HT1080 (cell line): ENCODE results near the gene FHDC1. TPM values are rescaled to one million over a fixed set of nuclear protein-coding genes. Genes with fewer than 3 reads are reported as not detected.

Experiments
- DNase-seq: peaks from one replicate; pipeline ENCODE4 v3.0.0-alpha.2; 2015; ENCODE audit warnings: low read depth
- total RNA-seq: library from RNA; depleted of rRNA; stranded (reverse); fragments of >200 nt; shearing (Covaris generic); gene quantifications from 2 replicates; pipeline ENCODE4 v1.2.3, GENCODE V29; 2014

The FHDC1 gene
- total RNA-seq, 1 experiment from 2014 or later = 0.23 TPM

DNA sequence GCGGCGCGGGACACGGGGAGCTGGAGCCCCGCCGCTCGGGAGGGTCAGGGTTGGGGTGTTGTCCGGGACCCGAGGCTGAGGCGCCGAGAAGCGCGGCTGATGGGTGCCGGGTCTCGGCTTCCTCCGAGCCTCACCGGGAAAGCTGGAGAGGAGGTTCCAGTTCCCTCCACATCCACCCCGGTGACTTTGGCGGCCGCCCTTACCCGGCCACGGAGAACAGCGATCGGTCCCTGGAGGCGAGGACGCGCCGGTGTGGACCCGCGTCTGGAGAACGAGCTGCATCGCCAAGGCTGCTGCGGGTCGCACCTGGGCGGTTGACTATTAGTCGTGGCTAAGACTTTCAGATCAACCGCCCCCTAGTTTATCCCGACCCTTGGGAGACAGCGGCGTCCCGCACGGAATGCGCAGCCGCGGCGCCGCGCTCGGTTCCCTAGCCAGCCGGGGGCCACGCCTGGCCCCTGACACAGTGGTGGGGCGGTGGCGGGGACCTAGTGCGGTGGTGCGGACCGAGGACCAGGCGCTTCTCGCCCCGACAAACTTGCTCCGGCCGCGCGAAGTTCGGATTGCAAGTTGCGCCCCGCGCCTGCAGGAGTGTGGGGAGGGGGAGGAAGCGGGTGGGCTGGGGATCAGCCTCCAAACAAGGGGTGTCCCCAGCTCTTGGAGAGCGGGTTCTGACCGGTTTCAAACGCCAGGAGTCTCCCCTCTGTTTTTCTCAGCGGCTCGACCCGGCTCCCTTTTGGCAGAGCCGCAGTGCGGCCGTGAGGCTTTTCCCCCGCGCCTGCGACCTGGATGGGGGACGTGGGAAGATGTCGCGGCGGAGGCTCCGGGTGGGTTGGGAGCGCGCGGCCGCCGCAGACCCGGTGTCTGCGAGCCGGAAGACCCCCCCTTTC lies 568 bp downstream of the FHDC1 start:
- DNase-seq = peak; percentile 11

GRCh38 chr4:152937336-152938236 lies 1.5 kb downstream of the FHDC1 start:
- peak; percentile 32 for DNase-seq

- DNase-seq = no peak
These were observed 2.3 kb downstream of the FHDC1 start for GRCh38 chr4:152938237-152938947.

DNA sequence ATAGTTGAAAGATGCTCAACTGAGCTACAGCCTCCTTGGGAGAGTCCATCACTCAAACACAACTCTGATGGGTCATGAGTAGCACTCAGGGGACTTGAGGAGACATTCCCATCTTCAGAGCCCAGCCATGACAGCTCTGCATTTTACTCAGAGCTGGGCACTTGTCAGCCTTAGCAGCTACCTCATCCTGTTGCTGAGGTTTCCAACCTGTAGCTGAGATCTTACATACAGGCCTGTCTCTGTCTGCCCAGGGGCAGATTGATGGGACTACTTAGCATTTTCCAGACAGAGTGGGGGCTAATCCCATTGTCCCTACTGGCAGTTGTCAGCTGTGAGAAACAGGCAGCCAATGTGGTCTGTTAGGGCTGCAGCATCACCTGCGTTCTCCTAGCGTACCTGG lies 3.5 kb downstream of the FHDC1 start:
- no peak for DNase-seq

GRCh38 chr4:152940461-152940860 lies 4.3 kb downstream of the FHDC1 start:
- no peak for DNase-seq

GRCh38 chr4:152941411-152941810 lies 5.3 kb downstream of the FHDC1 start:
- no peak for DNase-seq

GRCh38 chr4:152942346-152942745 lies 6.2 kb downstream of the FHDC1 start:
- DNase-seq = no peak

- no peak for DNase-seq
These were observed 7.5 kb downstream of the FHDC1 start for GRCh38 chr4:152943672-152944071.

GRCh38 chr4:152944666-152945320 lies 8.7 kb downstream of the FHDC1 start:
- DNase-seq = no peak

DNA sequence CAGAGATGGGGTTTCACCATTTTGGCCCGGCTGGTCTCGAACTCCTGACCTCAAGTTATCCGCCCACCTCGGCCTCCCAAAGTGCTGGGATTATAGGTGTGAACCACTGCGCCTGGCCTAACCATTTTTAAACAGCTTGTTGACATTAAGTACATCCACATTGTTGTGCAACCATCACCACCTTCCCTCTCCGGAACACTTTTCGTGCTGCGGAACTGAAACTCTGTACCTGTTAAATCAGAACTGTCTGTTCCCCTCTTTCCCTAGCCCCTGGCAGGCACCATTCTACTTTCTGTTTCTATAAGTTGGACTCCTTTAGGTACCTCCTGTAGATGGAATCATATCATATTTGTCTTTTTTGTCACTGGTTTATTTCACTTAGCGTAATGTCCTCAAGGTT lies 9.5 kb downstream of the FHDC1 start:
- no peak for DNase-seq

DNA sequence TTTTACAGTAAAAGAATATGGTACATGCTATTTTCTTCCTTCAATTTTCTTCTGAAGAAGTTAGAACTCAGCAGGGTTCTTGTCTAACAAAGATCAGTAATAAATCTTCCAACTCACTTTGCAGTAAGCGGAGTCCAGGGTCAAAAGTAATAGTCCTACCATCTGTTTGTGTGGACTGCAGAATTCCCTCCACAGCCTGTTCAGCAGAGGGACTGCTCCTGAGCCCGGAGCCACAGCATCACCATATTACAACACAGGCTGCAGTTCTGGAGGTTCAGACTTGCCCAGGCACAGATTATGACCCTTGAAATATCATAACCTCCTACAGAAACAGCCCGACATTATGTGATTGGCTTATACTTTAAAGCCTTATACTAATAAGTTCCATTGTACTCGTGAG lies 10.3 kb downstream of the FHDC1 start:
- DNase-seq = no peak

DNA sequence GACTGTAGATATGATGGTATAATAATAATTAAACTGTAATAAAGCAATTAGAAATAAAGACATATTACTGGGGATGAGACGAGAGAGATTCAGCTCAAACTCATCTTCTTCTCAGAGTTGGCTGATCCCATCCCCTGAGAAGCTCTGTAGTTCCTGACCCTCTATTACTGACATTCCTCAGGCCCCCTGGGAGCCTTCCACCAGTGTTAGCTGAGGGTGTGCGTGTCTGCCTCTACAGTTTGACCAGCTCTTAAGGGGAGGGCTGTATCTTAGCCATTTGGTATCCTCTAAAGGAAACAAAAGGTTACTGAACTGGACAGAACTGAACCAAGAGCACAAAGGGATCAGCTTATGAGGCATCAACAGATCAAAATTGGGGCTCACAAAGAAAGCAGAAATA lies 11.2 kb downstream of the FHDC1 start:
- DNase-seq = no peak

- DNase-seq = no peak
These were observed 13.8 kb downstream of the FHDC1 start for GRCh38 chr4:152949930-152950329.

DNA sequence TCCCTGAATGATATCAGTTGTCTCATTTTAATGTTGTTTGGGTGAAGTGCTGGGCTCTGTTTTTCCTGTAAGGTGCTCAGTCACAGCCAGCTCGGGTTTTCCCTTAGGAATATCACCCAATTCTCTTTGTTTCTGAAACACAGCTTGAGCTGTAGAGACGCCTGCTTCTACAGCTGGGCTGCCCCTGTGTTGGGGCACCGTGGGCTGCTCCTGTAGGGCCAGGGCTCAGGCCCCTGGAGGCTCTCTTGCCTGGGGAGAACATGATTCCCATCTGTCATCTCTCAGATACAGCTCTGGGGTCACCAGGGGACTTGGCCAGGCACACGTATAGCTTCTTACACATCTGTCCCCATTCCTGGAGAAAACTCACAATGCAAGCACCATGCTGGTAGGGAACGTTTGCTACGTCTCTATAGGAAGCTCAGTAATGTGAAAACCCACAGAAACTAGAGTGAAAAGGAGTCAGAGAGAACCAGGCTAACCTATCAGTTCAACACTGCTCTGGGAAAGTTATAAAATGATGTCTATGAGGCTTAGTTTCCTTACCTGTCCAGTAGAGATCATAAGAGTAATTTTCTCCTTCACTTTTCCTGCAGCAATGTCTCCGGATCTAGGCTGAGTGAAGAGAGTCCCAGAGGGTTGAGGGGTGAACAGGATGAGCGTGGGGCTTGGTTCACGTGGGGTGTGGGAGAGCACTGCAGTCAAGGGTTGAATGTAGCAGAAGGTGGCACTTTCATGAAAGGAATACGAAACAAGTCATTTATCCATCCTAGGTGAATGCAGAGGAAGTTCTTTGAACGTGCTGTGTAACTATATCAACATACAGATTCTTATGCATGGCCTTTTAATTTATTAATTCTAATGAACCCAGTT lies 14.5 kb downstream of the FHDC1 start:
- DNase-seq = no peak

DNA sequence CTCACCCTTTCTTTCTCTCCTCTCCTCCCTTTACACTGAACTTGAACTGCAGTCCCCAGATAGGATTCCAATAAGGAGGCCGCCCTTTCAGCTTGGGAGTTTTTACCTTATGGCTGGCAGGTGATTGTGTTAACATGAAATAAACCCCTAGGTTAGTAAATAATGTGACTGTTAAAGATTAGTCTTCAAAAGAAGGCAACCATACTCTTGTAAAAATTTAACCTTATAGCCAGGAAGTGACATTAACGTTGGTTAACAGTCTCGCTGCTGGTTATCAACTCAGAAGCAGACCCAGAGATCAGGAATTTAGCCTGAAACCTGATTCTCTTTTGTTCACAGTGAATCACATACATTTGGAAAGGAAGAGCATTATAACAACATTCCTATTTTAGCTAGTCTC lies 15.2 kb downstream of the FHDC1 start:
- DNase-seq = peak; percentile 37

GRCh38 chr4:152953514-152953913 lies 17.4 kb downstream of the FHDC1 start:
- DNase-seq = no peak

GRCh38 chr4:152954741-152955140 lies 18.6 kb downstream of the FHDC1 start:
- no peak for DNase-seq

DNA sequence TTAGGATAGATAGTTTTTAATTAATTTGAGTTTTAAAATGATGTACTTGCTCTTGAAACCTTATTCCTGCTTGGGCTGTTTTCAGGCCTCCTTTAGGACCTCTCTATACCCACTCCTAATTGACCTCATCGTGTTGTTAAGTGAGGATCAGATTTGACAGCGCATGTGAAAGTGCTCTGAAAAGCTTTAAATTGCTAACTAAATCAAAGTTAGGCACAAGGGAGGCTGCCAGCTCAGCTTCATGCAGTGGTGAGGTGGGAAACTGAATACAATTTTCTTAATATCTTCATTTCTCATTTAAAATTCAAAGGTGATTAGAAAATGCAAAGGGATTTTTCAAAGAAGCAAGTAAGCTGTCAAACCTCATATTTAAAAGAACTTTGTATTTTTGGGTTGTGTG lies 20.0 kb downstream of the FHDC1 start:
- DNase-seq = no peak

DNA sequence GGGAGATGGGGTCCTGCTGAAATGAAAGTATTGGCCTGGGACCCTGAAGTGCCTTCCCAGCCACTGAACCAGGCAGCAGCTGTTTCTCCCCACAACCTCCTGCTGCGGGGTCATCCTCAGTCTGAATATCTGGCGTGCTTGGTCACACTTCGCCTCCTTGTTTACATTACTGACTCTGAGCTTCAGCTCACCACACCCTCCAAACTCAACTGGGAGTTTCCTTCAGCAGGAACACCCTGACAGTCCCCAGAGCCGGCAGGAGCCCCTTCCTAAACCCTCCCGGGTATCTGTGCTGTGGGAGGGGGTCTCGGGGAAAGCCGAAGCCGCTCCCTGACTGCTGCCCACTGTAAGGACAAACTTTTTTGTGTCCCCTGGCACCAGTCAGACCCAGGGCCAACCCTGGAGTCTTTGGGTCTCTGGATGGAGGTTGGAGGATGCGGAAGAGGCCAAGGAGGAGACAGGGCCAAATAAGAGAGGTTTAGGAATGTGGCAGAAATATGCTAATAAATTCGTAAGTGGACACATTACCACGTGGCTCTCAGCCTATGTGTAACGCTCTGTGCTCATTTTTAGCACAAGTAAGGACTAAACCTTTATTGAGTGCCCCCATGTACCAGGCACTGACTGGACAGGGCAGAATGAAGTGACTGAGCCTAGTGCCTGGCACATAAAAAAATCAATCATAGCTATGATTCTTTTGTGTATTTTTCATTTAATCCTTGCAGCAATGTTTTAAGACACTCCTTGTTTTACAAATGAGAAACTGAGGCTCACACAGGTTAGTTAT lies 20.7 kb downstream of the FHDC1 start:
- DNase-seq = peak; percentile 17
